Adrenal gland (tissue), 12 donors: ENCODE results near the gene PLAAT4. TPM values are rescaled to one million over a fixed set of nuclear protein-coding genes. Genes with fewer than 3 reads are reported as not detected.
"Not testable (repeated sequence)": the region's sequence is repeated elsewhere in the genome, so short reads cannot be mapped to it uniquely, and the experiment has no call there.

Experiments used
- DNase-seq, 7 donors: peaks; one replicate each; pipeline ENCODE4 v3.0.0-alpha.2; 2019 to 2020
- H3K27ac ChIP-seq, 5 donors: fragments of 200-600 bp; sonication (generic) in 4 of 5; 1 replicate in 3 of 5; 2 replicates in 2 of 5; pipeline versions ENCODE4 v1.5.1 to v1.8.0; 2016 to 2020; ENCODE audit warnings: mild to moderate bottlenecking in 1 of 5
- H3K27me3 ChIP-seq: fragments of 200-600 bp; 2 replicates; pipeline ENCODE4 v1.8.0; 2021
- H3K36me3 ChIP-seq, 2 donors: fragments of 200-600 bp; replicated peaks in 1 of 2; 1 replicate in 1 of 2; 2 replicates in 1 of 2; pipeline versions ENCODE4 v1.5.1 to v1.8.0; 2018 to 2022
- H3K4me1 ChIP-seq, 2 donors: fragments of 200-600 bp; replicated peaks in 1 of 2; 1 replicate in 1 of 2; 2 replicates in 1 of 2; pipeline versions ENCODE4 v1.5.1 to v1.8.0; 2018 to 2021
- H3K4me3 ChIP-seq, 4 donors: fragments of 200-600 bp; sonication (generic) in 3 of 4; one replicate each; pipeline ENCODE4 v1.5.1; 2016 to 2018
- H3K9me3 ChIP-seq, 3 donors: fragments of 200-600 bp; sonication (generic) in 1 of 3; replicated peaks in 1 of 3; 1 replicate in 2 of 3; 2 replicates in 1 of 3; pipeline versions ENCODE4 v1.5.1 to v1.8.0; 2016 to 2021
- POLR2A ChIP-seq, 2 donors: fragments of 450-650 bp; IDR thresholded peaks; one replicate each; pipeline ENCODE4 v1.6.1; 2017; ENCODE audit warnings: antibody characterized with exemption in 2 of 2, mild to moderate bottlenecking in 2 of 2, moderate library complexity in 1 of 2
- WGBS, 4 donors: extraction: QIAGEN DNeasy Blood & Tissue Kit in 2 of 4; methylation state at CpG; one replicate each; pipeline versions ENCODE4 v1.1.5 to v1.1.7; 2013 to 2017; 5-methylcytosine and 5-hydroxymethylcytosine counted together
- intact Hi-C, 2 donors: fragments of 100-400 bp; cut with DNase I; formaldehyde crosslinking; loops; one replicate each; pipeline versions ENCODE4 v1.14.1 to v1.15.0; 2022 to 2023
- polyA plus RNA-seq, 3 donors: library from polyadenylated mRNA; stranded (reverse); fragments of 200-250 nt in 2 of 3; fragments of 350-450 nt in 1 of 3; fragmentation: Illumina TruSeq in 1 of 3; extraction: RNeasy Lipid Tissue Mini Kit (QIAGEN cat#74804) in 1 of 3; gene quantifications; one replicate each; pipeline ENCODE4 v1.2.3, GENCODE V29; 2013 to 2014
- total RNA-seq, 9 donors: library from RNA; depleted of rRNA in 4 of 9; stranded (reverse); fragments of >200 nt in 4 of 9; fragments of 120-200 nt in 1 of 9; fragmentation: NEBNext Ultra II Directional in 1 of 9; extraction: Animal tissue kit (Norgen Biotek cat#: 25700) in 1 of 9; gene quantifications; one replicate each; pipeline versions ENCODE4 v1.1.0 to v1.2.4, GENCODE V29; 2013 to 2023
- TF ChIP-seq, protein P1 (sequence below), 6 experiments: fragments of 450-650 bp in 4 of 6; fragments of 200-600 bp in 2 of 6; sonication (generic) in 1 of 6; IDR thresholded peaks; 1 replicate in 5 of 6; 2 replicates in 1 of 6; pipeline versions ENCODE4 v1.5.1 to v1.8.0; 2016 to 2021; ENCODE audit warnings: antibody characterized with exemption in 6 of 6, mild to moderate bottlenecking in 2 of 6, moderate library complexity in 1 of 6
- donor health status: healthy with polysubstance abuse.
- donor health status: Bipolar disorder and iron deficiency.
- donor health status: DM: yes; HTN: yes; CAD: no.
- donor health status: DM: no; HTN: no; CAD: no.
- donor health status: DM: no; HTN: no; CAD: no.
- donor health status: DM: yes; HTN: yes; CAD: no.

Gene PLAAT4
- total and polyA plus RNA-seq, 12 donors: 3.7 to 49.5 (median 27.1) TPM

DNA sequence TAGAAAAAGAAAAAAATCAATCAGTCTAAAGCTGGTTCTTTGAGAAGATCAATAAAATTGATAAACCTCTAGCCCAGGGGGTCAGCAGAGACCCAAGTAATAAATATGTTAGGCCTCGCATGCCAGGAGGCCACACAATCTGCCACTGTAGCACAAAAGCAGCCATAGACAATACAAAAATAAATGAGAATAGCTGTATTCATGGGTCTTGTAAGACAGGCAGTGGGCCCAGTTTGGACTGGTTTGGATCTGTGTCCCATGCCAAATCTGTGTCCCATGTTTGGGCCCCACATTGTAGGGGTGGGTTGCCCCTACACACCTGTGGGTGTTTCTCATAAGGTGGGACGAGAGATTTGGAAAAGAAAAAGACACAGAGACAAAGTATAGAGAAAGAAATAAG, 6.6 kb upstream of the PLAAT4 start:
- Histone ChIP-seq H3K9me3 (no peaks in the 10 kb centered on the region), H3K27ac (no peak overlapping the region), H3K27me3 (no peaks in the 10 kb centered on the region), H3K4me1 (no peaks in the 10 kb centered on the region), H3K4me3 (no peak overlapping the region), H3K36me3 (no peaks in the 10 kb centered on the region)
- no peak for TF ChIP-seq POLR2A (IDR thresholded peaks at IDR 0.05)
- TF ChIP-seq, protein P1, sequence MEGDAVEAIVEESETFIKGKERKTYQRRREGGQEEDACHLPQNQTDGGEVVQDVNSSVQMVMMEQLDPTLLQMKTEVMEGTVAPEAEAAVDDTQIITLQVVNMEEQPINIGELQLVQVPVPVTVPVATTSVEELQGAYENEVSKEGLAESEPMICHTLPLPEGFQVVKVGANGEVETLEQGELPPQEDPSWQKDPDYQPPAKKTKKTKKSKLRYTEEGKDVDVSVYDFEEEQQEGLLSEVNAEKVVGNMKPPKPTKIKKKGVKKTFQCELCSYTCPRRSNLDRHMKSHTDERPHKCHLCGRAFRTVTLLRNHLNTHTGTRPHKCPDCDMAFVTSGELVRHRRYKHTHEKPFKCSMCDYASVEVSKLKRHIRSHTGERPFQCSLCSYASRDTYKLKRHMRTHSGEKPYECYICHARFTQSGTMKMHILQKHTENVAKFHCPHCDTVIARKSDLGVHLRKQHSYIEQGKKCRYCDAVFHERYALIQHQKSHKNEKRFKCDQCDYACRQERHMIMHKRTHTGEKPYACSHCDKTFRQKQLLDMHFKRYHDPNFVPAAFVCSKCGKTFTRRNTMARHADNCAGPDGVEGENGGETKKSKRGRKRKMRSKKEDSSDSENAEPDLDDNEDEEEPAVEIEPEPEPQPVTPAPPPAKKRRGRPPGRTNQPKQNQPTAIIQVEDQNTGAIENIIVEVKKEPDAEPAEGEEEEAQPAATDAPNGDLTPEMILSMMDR (IDR thresholded peaks at IDR 0.05): no peak
- no peak for DNase-seq
- 69 to 94% (median 75%) methylated on average over 2 of the region's 2 CpGs for WGBS, 4 donors
- intact Hi-C loops: no loop called here

DNA sequence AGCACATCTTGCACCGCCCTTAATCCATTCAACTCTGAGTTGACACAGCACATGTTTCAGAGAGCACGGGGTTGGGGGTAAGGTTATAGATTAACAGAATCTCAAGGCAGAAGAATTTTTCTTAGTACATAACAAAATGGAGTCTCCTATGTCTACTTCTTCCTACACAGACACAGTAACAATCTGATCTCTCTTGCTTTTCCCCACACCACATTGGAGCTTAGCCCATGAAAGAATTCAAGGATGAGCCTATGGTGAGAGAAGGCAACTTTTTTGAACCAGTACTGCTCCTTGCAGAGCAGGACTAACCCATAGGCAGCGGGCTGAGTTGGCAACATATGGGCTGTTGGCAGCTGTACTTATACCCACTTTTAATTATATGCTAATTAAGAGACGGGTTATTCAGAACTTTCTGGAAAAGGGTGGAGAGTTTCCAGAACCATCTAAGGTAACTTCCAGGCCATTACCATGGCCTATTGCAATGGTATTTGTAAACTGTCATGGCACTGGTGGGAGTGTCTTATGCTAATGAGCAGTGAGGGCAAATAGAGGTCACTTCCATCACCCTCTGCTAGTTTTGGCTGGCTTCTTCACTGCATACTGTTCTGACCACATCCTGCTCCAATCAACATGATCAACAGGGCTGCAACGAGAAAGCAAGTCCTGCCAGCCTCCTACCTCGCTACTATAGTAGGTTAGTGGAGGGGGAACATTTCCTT, 5.4 kb upstream of the PLAAT4 start:
- intact Hi-C loops, H3K9me3 ChIP-seq, H3K4me3 ChIP-seq, H3K27me3 ChIP-seq, H3K4me1 ChIP-seq, H3K36me3 ChIP-seq: not testable (repeated sequence)
- peak in 3 of 7 donors; percentile 13 to 59 (median 28) for DNase-seq
- peak overlapping the region in 1 of 5 donors; percentile 40 for H3K27ac ChIP-seq
- WGBS, 4 donors: 47 to 78% (median 70%) methylated on average over 4 to 5 of the region's 6 CpGs

DNA sequence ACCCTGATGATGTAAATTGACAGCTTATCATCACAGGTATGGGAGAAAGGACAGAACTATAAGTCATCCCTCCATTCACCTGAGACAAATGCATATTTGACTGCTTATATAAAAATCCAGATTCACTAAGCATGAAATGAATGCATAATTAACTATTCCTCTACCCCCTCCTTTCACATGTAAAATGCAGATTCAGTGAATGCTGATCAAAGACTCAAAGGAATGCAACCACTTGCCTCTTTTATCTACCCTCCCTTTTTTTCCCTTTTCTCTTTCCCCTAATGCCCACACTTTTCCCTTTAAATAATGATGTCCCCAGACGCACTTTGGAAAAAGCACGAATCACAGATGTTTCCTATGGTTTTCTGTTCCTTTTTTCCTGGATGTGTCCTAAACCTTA, 4.5 kb upstream of the PLAAT4 start:
- TF ChIP-seq, protein P1 (IDR thresholded peaks at IDR 0.05): no peak
- no peak for TF ChIP-seq POLR2A (IDR thresholded peaks at IDR 0.05)
- H3K4me1 ChIP-seq: peaks cover 0 to 17% of the 10 kb centered on the region in 2 donors
- no peaks in the 10 kb centered on the region for H3K9me3 ChIP-seq
- intact Hi-C loops: no loop called here
- WGBS, 4 donors: 58 to 73% (median 67%) methylated on average over 2 of the region's 2 CpGs
- no peaks in the 10 kb centered on the region for H3K36me3 ChIP-seq
- H3K27me3 ChIP-seq: no peaks in the 10 kb centered on the region
- no peak overlapping the region for H3K4me3 ChIP-seq
- H3K27ac ChIP-seq: no peak overlapping the region
- DNase-seq: no peak

DNA sequence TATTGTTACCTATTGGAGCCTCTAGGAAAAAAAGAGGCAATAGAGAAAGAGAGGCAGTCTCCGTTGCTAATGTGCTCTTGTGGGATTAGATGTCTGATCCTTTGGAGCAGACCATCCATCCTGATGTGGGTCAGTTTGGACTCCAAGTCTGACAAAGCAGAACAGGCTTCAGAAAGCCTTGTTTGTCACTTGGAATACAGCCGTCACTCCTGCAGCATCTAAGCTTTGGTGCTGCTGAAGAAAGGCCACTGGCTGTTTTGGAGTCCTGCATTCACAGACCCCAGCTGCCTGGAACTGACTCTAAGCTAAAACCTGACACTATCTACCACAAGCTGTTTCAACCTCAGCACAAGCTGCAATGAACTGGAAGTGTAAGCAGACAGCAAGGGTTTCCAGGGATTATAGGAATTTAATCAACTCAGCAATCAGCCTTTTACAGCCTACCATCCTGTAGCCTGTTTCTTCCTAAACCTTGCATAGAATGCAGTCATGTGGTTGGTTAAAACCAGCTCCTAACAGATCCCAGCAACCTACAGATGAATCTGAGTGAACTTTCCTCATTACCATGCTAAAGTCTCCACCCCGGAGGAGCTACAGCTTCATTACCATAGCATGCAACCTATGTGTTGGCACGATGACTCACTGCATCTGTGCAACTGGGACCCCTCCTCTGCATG, 3.7 kb upstream of the PLAAT4 start:
- Histone ChIP-seq H3K27ac (no peak overlapping the region), H3K4me1 (peaks cover 0 to 25% of the 10 kb centered on the region in 2 donors), H3K36me3 (no peaks in the 10 kb centered on the region), H3K9me3 (no peaks in the 10 kb centered on the region), H3K4me3 (no peak overlapping the region), H3K27me3 (no peaks in the 10 kb centered on the region)
- no peak for DNase-seq
- TF ChIP-seq, protein P1 (IDR thresholded peaks at IDR 0.05): no peak
- no peak for TF ChIP-seq POLR2A (IDR thresholded peaks at IDR 0.05)
- WGBS, 4 donors: 55 to 83% (median 78%) methylated on average over 4 of the region's 4 CpGs
- intact Hi-C loops: no loop called here
